H9 (cell line): ENCODE data around the gene RNF186. TPM values are rescaled to one million over a fixed set of nuclear protein-coding genes. Genes with fewer than 3 reads are reported as not detected.

Source experiments
- DNase-seq: peaks from one replicate; pipeline ENCODE4 v3.0.0-alpha.2; 2017
- H2AFZ ChIP-seq: one replicate; pipeline ENCODE4 v1.6.1; 2013; ENCODE audit warnings: mild to moderate bottlenecking, low read length, control low read depth, moderate library complexity
- H2AK5ac ChIP-seq: 2 replicates; pipeline ENCODE4 v1.6.1; 2013; ENCODE audit warnings: low read length, control low read depth, mixed read lengths; ENCODE audit not compliant: insufficient read length
- H2BK120ac ChIP-seq: one replicate; pipeline ENCODE4 v1.6.1; 2013; ENCODE audit warnings: low read depth, mild to moderate bottlenecking, low read length, control low read depth, inconsistent platforms; ENCODE audit not compliant: poor library complexity, severe bottlenecking
- H2BK12ac ChIP-seq: 2 replicates; pipeline ENCODE4 v1.6.1; 2013; ENCODE audit warnings: low read length, control low read depth, mixed read lengths, low read depth; ENCODE audit not compliant: insufficient read length
- H2BK15ac ChIP-seq: 2 replicates; pipeline ENCODE4 v1.6.1; 2013; ENCODE audit warnings: low read depth, low read length, control low read depth
- H2BK20ac ChIP-seq: one replicate; pipeline ENCODE4 v1.6.1; 2013; ENCODE audit warnings: low read depth, mild to moderate bottlenecking, low read length, control low read depth, inconsistent platforms; ENCODE audit not compliant: poor library complexity, severe bottlenecking
- H2BK5ac ChIP-seq: 2 replicates; pipeline ENCODE4 v1.6.1; 2013; ENCODE audit warnings: low read length, control low read depth, mixed read lengths; ENCODE audit not compliant: insufficient read length
- H3K14ac ChIP-seq: 2 replicates; pipeline ENCODE4 v1.6.1; 2013; ENCODE audit warnings: low read length, control low read depth; ENCODE audit not compliant: insufficient read depth
- H3K18ac ChIP-seq: 2 replicates; pipeline ENCODE4 v1.6.1; 2013; ENCODE audit warnings: low read depth, mild to moderate bottlenecking, mixed read lengths, low read length, control low read depth; ENCODE audit not compliant: insufficient read length
- H3K23ac ChIP-seq: 2 replicates; pipeline ENCODE4 v1.6.1; 2013; ENCODE audit warnings: low read length, control low read depth, mixed read lengths, low read depth; ENCODE audit not compliant: insufficient read length
- H3K23me2 ChIP-seq: 2 replicates; pipeline ENCODE4 v1.6.1; 2013; ENCODE audit warnings: low read depth, mild to moderate bottlenecking, mixed read lengths, low read length, control low read depth; ENCODE audit not compliant: insufficient read length, poor library complexity, severe bottlenecking
- H3K27ac ChIP-seq: 2 replicates; pipeline ENCODE4 v1.5.1; 2013; ENCODE audit warnings: low read length, control low read depth, mixed read lengths, low read depth; ENCODE audit not compliant: insufficient read length
- H3K27me3 ChIP-seq: 2 replicates; pipeline ENCODE4 v1.6.1; 2013; ENCODE audit warnings: low read length, control low read depth, inconsistent platforms; ENCODE audit not compliant: insufficient read depth
- H3K4ac ChIP-seq: 2 replicates; pipeline ENCODE4 v1.6.1; 2013; ENCODE audit warnings: low read depth, mild to moderate bottlenecking, control low read depth, inconsistent platforms, low read length, moderate library complexity
- H3K4me1 ChIP-seq: 2 replicates; pipeline ENCODE4 v1.6.1; 2013; ENCODE audit warnings: low read length, control low read depth, inconsistent platforms; ENCODE audit not compliant: insufficient read depth
- H3K4me2 ChIP-seq: 2 replicates; pipeline ENCODE4 v1.6.1; 2013; ENCODE audit warnings: low read length, control low read depth, mixed read lengths; ENCODE audit not compliant: insufficient read length, insufficient read depth
- H3K56ac ChIP-seq: 2 replicates; pipeline ENCODE4 v1.6.1; 2013; ENCODE audit warnings: low read depth, mild to moderate bottlenecking, mixed read lengths, low read length, control low read depth; ENCODE audit not compliant: insufficient read length
- H3K79me1 ChIP-seq: 2 replicates; pipeline ENCODE4 v1.6.1; 2013; ENCODE audit warnings: low read depth, mild to moderate bottlenecking, moderate library complexity, low read length, control low read depth, inconsistent platforms; ENCODE audit not compliant: insufficient read depth, poor library complexity, severe bottlenecking
- H3K79me2 ChIP-seq: 2 replicates; pipeline ENCODE4 v1.6.1; 2013; ENCODE audit warnings: low read length, control low read depth, inconsistent platforms; ENCODE audit not compliant: insufficient read depth
- H3K9ac ChIP-seq: 2 replicates; pipeline ENCODE4 v1.6.1; 2013; ENCODE audit warnings: low read length, control low read depth, mixed read lengths; ENCODE audit not compliant: insufficient read length; ENCODE audit errors: extremely low read depth
- H3K9me3 ChIP-seq: one replicate; pipeline ENCODE4 v1.6.1; 2013; ENCODE audit warnings: low read depth, low read length, inconsistent platforms; ENCODE audit not compliant: control insufficient read depth
- H3T11ph ChIP-seq: one replicate; pipeline ENCODE4 v1.6.1; 2013; ENCODE audit warnings: mild to moderate bottlenecking, low read length, control low read depth, inconsistent platforms
- H4K20me1 ChIP-seq: one replicate; pipeline ENCODE4 v1.6.1; 2013; ENCODE audit not compliant: control insufficient read depth, insufficient read length, insufficient read depth
- H4K5ac ChIP-seq: 2 replicates; pipeline ENCODE4 v1.6.1; 2013; ENCODE audit warnings: low read depth, mild to moderate bottlenecking, mixed read lengths, low read length, control low read depth; ENCODE audit not compliant: insufficient read length
- H4K8ac ChIP-seq: replicated peaks from 2 replicates; pipeline ENCODE4 v1.6.1; 2013; ENCODE audit warnings: low read length, control low read depth, mixed read lengths, low read depth; ENCODE audit not compliant: insufficient read length
- H4K91ac ChIP-seq: 2 replicates; pipeline ENCODE4 v1.6.1; 2013; ENCODE audit warnings: low read depth, mild to moderate bottlenecking, moderate library complexity, mixed read lengths, low read length, control low read depth; ENCODE audit not compliant: insufficient read length
- H3K27ac Mint-ChIP-seq, 3 experiments: 2 replicates in 2 of 3; 3 replicates in 1 of 3; pipeline ENCODE4 v1.8.0; 2020 to 2021; ENCODE audit warnings: mixed read lengths in 3 of 3, mild to moderate bottlenecking in 1 of 3, moderate library complexity in 1 of 3
- H3K27me3 Mint-ChIP-seq: 2 replicates; pipeline ENCODE4 v1.8.0; 2021; ENCODE audit warnings: low read depth, mild to moderate bottlenecking, moderate library complexity, mixed read lengths
- H3K36me3 Mint-ChIP-seq, 3 experiments: 2 replicates in 2 of 3; 3 replicates in 1 of 3; pipeline ENCODE4 v1.8.0; 2020 to 2021; ENCODE audit warnings: low read depth in 3 of 3, mixed read lengths in 3 of 3; ENCODE audit not compliant: insufficient read depth in 1 of 3
- H3K4me1 Mint-ChIP-seq, 2 experiments: 2 replicates each; pipeline ENCODE4 v1.8.0; 2020; ENCODE audit warnings: mixed read lengths in 2 of 2
- H3K4me3 Mint-ChIP-seq, 2 experiments: 2 replicates in 1 of 2; 3 replicates in 1 of 2; pipeline ENCODE4 v1.8.0; 2020 to 2021; ENCODE audit warnings: mild to moderate bottlenecking in 2 of 2, mixed read lengths in 2 of 2, moderate library complexity in 1 of 2
- H3K9me3 Mint-ChIP-seq, 2 experiments: 2 replicates in 1 of 2; 3 replicates in 1 of 2; pipeline ENCODE4 v1.8.0; 2020; ENCODE audit warnings: mild to moderate bottlenecking in 2 of 2, mixed read lengths in 2 of 2, moderate library complexity in 1 of 2
- CTCF ChIP-seq: fragments of 200-600 bp; sonication (generic); conservative IDR thresholded peaks from 3 replicates; pipeline ENCODE4 v1.8.0; 2021; ENCODE audit warnings: antibody characterized with exemption, mild to moderate bottlenecking
- WGBS: extraction: QIAGEN DNeasy Blood & Tissue Kit; methylation state at CpG from one replicate; pipeline ENCODE4 v1.1.7; 2013; ENCODE audit warnings: missing lambda C conversion rate, low lambda C conversion rate, mixed read lengths; ENCODE audit not compliant: insufficient read length; ENCODE audit errors: extremely low coverage; 5-methylcytosine and 5-hydroxymethylcytosine counted together
- total RNA-seq: library from RNA; stranded (reverse); gene quantifications from 2 replicates; pipeline ENCODE4 v1.2.1, GENCODE V29; 2021

Gene RNF186
- total RNA-seq, 1 experiment from 2014 or later = not detected

DNA sequence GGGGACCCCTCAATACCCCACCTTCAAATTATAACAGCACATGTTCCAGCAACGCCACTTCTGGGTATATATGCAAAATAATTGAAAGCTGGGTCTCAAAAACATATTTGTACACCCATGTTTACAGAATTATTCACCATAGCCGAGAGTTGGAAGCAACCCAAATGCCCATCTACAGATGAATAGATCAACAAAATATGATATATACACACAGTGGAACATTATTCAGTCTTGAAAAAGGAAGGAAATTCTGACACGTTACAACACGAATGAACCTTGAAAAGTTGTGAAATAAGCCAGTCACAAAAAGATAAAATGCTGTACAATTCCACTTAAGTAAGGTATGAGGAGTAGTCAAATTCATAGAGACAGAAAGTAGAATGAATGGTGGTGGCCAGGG lies 20.5 kb downstream of the RNF186 start:
- no peak overlapping the region for H2AFZ ChIP-seq
- Mint-ChIP-seq H3K4me3 (no peak overlapping the region), H3K36me3 (peaks cover 0 to 2% (median 0%) of the 10 kb centered on the region in 3 experiments; a peak in 2 of 7 replicates), H3K4me1 (peaks cover 11 to 19% of the 10 kb centered on the region in 2 experiments), H3K27me3 (peaks cover 43% of the 10 kb centered on the region), H3K27ac (no peak overlapping the region), H3K9me3 (no peaks in the 10 kb centered on the region; a peak in 1 of 5 replicates)
- no peak overlapping the region for H2BK12ac ChIP-seq
- H3K9ac ChIP-seq = no peak overlapping the region
- no peak overlapping the region for H3K23ac ChIP-seq
- no peak for DNase-seq
- H3K14ac ChIP-seq = no peak overlapping the region
- H2BK20ac ChIP-seq = no peak overlapping the region
- H3K18ac ChIP-seq = no peak overlapping the region
- no peak overlapping the region for H4K5ac ChIP-seq
- H3K4me1 ChIP-seq = no peaks in the 10 kb centered on the region
- no peaks in the 10 kb centered on the region for H3K79me1 ChIP-seq
- H3K79me2 ChIP-seq = no peaks in the 10 kb centered on the region
- no peak overlapping the region for H3T11ph ChIP-seq
- no peak overlapping the region for H2AK5ac ChIP-seq
- no peak overlapping the region for H4K8ac ChIP-seq
- H2BK15ac ChIP-seq = no peak overlapping the region
- H2BK5ac ChIP-seq = no peak overlapping the region
- no peak overlapping the region for H4K91ac ChIP-seq
- no peak overlapping the region for H3K56ac ChIP-seq
- no peak for TF ChIP-seq CTCF
- no peaks in the 10 kb centered on the region; the same call in 1 of the 2 replicates for H3K27me3 ChIP-seq
- H3K4ac ChIP-seq = no peak overlapping the region
- H4K20me1 ChIP-seq = no peaks in the 10 kb centered on the region
- no CpG with 5 or more reads among the region's 4 CpGs for WGBS
- H3K4me2 ChIP-seq = no peak overlapping the region
- H2BK120ac ChIP-seq = no peak overlapping the region
- H3K27ac ChIP-seq = no peak overlapping the region
- no peaks in the 10 kb centered on the region for H3K9me3 ChIP-seq
- H3K23me2 ChIP-seq = no peaks in the 10 kb centered on the region
